HEK293 (cell line): ENCODE results near the gene CADM1.
A peak's percentile ranks its signal among the peaks of the same experiment; 100 is the strongest.

Source experiments
- CTCF ChIA-PET: fragments of 350-600 bp; formaldehyde crosslinking; extraction: SDS; loops from one replicate; lab custom pipeline; 2021; ENCODE audit warnings: antibody characterized with exemption; lab: Yijun Ruan, JAX
- POLR2A ChIA-PET: fragments of 300-600 bp; formaldehyde crosslinking; extraction: SDS; loops from one replicate; lab custom pipeline; 2020; ENCODE audit warnings: antibody characterized with exemption, inconsistent platforms; lab: Yijun Ruan, JAX
- H3K27ac ChIP-seq: fragments of 200-500 bp; sonication (Bioruptor generic); 2 replicates; pipeline ENCODE4 v1.5.1; 2014; ENCODE audit warnings: low read depth, low read length, control low read depth, inconsistent platforms; ENCODE audit errors: extremely low read depth
- H3K36me3 ChIP-seq, 2 experiments: fragments of 200-500 bp in 1 of 2; sonication (Bioruptor generic) in 1 of 2; 1 replicate in 1 of 2; 2 replicates in 1 of 2; pipeline ENCODE4 v1.5.1; 2014 to 2017; ENCODE audit warnings: inconsistent platforms in 2 of 2, low read length in 2 of 2; ENCODE audit not compliant: control insufficient read depth in 2 of 2, insufficient read depth in 1 of 2
- H3K4me1 ChIP-seq: fragments of 200-500 bp; sonication (Bioruptor generic); 2 replicates; pipeline ENCODE4 v1.5.1; 2014; ENCODE audit warnings: mild to moderate bottlenecking, low read length, inconsistent platforms; ENCODE audit not compliant: control insufficient read depth, insufficient read depth
- H3K4me3 ChIP-seq: 2 replicates; pipeline ENCODE4 v1.5.1; 2011; ENCODE audit warnings: low read depth, mild to moderate bottlenecking, control low read depth, low read length, moderate library complexity
- H3K9me3 ChIP-seq: fragments of 200-500 bp; sonication (Bioruptor generic); 2 replicates; pipeline ENCODE4 v1.5.1; 2014; ENCODE audit warnings: low read depth, low read length, inconsistent platforms; ENCODE audit not compliant: control insufficient read depth, insufficient read depth
- BCL11A ChIP-seq: fragments of 450-650 bp; formaldehyde crosslinking; IDR thresholded peaks from 2 replicates; pipeline ENCODE4 v1.5.1; 2016; ENCODE audit warnings: low read depth, missing biosample characterization, missing genetic modification characterization
- ELK4 ChIP-seq: IDR thresholded peaks from 2 replicates; pipeline ENCODE4 v1.6.1; 2011; ENCODE audit warnings: mild to moderate bottlenecking, low read depth, low read length, borderline replicate concordance
- GLI4 ChIP-seq: fragments of 450-650 bp; formaldehyde crosslinking; IDR thresholded peaks from 2 replicates; pipeline ENCODE4 v1.5.1; 2016; ENCODE audit warnings: missing biosample characterization, missing genetic modification characterization
- GLIS1 ChIP-seq: fragments of 450-650 bp; formaldehyde crosslinking; IDR thresholded peaks from 2 replicates; pipeline ENCODE4 v1.5.1; 2016; ENCODE audit warnings: missing biosample characterization, missing genetic modification characterization
- OVOL3 ChIP-seq: fragments of 450-650 bp; formaldehyde crosslinking; IDR thresholded peaks from 2 replicates; pipeline ENCODE4 v1.5.1; 2016; ENCODE audit warnings: missing biosample characterization, missing genetic modification characterization
- REST ChIP-seq: fragments of 450-650 bp; formaldehyde crosslinking; IDR thresholded peaks from 2 replicates; pipeline ENCODE4 v1.5.1; 2016; ENCODE audit warnings: missing biosample characterization, missing genetic modification characterization
- ZFHX2 ChIP-seq: fragments of 450-650 bp; formaldehyde crosslinking; conservative IDR thresholded peaks from 2 replicates; pipeline ENCODE4 v1.5.1; 2016; ENCODE audit warnings: missing biosample characterization, missing genetic modification characterization
- ZFP3 ChIP-seq: fragments of 450-650 bp; formaldehyde crosslinking; IDR thresholded peaks from 2 replicates; pipeline ENCODE4 v1.5.1; 2016; ENCODE audit warnings: low read depth, missing biosample characterization, missing genetic modification characterization
- ZNF184 ChIP-seq: fragments of 450-650 bp; IDR thresholded peaks from 2 replicates; pipeline ENCODE4 v1.5.1; 2018; ENCODE audit warnings: missing biosample characterization, mild to moderate bottlenecking, missing genetic modification characterization
- ZNF214 ChIP-seq: fragments of 450-650 bp; formaldehyde crosslinking; IDR thresholded peaks from 2 replicates; pipeline ENCODE4 v1.5.1; 2017; ENCODE audit warnings: missing biosample characterization, mild to moderate bottlenecking, missing genetic modification characterization, borderline replicate concordance
- ZNF223 ChIP-seq: fragments of 450-650 bp; formaldehyde crosslinking; IDR thresholded peaks from 2 replicates; pipeline ENCODE4 v1.5.1; 2016; ENCODE audit warnings: missing biosample characterization, missing genetic modification characterization
- ZNF416 ChIP-seq: fragments of 450-650 bp; formaldehyde crosslinking; IDR thresholded peaks from 2 replicates; pipeline ENCODE4 v1.5.1; 2016; ENCODE audit warnings: missing biosample characterization, missing genetic modification characterization
- ZNF549 ChIP-seq: fragments of 450-650 bp; IDR thresholded peaks from 2 replicates; pipeline ENCODE4 v1.5.1; 2018; ENCODE audit warnings: missing biosample characterization, missing genetic modification characterization, mild to moderate bottlenecking, inconsistent platforms, moderate library complexity
- ZNF600 ChIP-seq: fragments of 450-650 bp; formaldehyde crosslinking; IDR thresholded peaks from 2 replicates; pipeline ENCODE4 v1.5.1; 2016; ENCODE audit warnings: missing biosample characterization, missing genetic modification characterization
- ZNF660 ChIP-seq: fragments of 450-650 bp; IDR thresholded peaks from 2 replicates; pipeline ENCODE4 v1.5.1; 2018; ENCODE audit warnings: missing biosample characterization, mild to moderate bottlenecking, missing genetic modification characterization
- TF ChIP-seq, protein P1 (sequence below): fragments of 450-650 bp; formaldehyde crosslinking; IDR thresholded peaks from 2 replicates; pipeline ENCODE4 v1.5.1; 2016; ENCODE audit warnings: missing biosample characterization, missing genetic modification characterization
- TF ChIP-seq, protein P2 (sequence below): fragments of 450-650 bp; formaldehyde crosslinking; IDR thresholded peaks from 2 replicates; pipeline ENCODE4 v1.5.1; 2016; ENCODE audit warnings: missing biosample characterization, missing genetic modification characterization

The CADM1 gene

DNA sequence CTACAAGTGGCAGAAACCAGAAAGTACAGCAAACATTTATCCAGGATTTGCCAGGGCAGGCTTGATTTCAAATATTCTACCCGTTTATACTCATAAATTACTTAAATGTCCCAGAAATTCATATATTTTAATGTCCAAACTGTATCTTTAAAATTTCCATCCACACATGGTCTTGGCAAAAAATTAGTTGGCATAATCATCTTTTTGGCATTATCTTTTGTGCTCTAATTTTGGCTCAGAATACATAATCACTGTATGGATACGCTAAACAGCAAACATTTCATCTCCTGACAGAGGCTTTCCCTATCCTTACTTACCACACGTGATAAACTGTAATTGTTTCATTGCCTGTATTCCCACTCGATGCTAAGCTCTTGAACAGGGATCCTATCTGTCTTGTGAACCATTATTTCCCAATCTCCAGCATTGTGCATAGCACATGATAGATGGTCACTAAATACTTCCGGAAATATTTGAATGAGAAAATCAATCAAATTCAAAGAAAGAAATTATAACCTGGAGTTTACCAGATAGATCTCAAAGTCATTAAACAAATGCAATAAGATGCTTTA lies 64.2 kb downstream of the CADM1 start (continued):
- TF ChIP-seq, protein P1, sequence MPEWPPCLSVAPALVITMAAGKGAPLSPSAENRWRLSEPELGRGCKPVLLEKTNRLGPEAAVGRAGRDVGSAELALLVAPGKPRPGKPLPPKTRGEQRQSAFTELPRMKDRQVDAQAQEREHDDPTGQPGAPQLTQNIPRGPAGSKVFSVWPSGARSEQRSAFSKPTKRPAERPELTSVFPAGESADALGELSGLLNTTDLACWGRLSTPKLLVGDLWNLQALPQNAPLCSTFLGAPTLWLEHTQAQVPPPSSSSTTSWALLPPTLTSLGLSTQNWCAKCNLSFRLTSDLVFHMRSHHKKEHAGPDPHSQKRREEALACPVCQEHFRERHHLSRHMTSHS (tag by site-specific recombination) = no peak
- TF ChIP-seq, all 188 proteins: peak for 0

DNA sequence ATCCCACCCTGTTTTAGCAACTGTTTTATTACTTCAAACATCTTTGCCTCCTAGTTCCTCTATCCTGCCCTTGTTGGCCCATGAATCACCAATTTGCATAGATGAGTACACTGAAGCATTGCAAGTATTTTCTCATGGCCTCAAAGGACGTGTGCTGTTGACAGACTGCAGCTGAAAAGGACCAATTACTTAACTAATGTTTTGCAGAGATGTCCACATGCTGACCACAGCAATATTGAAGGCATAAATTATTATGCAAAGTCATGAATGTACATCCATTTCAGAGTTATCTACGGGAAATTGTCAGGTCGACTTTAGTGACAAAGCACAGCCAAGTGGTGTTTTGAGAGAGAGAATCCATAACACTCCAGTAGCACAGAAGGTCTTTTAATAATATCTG lies 64.8 kb downstream of the CADM1 start:
- ChIA-PET CTCF (interaction anchor here (0.7 kb wide), 1 partner anchor 133 kb away, joined by 4 read pairs; no protein-coding TSS in a partner anchor), POLR2A (no interaction called here)

GRCh38 chr11:115437902-115438575 lies 66.2 kb downstream of the CADM1 start:
- no peak overlapping the region for H3K27ac ChIP-seq
- H3K4me3 ChIP-seq = no peak overlapping the region
- ChIA-PET CTCF (interaction anchor here (0.6 to 1.8 kb wide), 6 partner anchors 12 to 184 kb away, joined by 3 to 5 read pairs (median 4); no protein-coding TSS in a partner anchor), POLR2A (interaction anchor here (0.9 kb wide), 1 partner anchor 12 kb away, joined by 3 read pairs; no protein-coding TSS in a partner anchor)
- H3K9me3 ChIP-seq = no peaks in the 10 kb centered on the region
- TF ChIP-seq BCL11A (tag by site-specific recombination) (no peak), ZNF214 (tag by site-specific recombination) (no peak), ZNF549 (no peak), OVOL3 (tag by site-specific recombination) (no peak), ZFHX2 (tag by site-specific recombination) (no peak), ZNF223 (tag by site-specific recombination) (no peak), GLIS1 (tag by site-specific recombination) (no peak), ZNF416 (tag by site-specific recombination) (no peak), ELK4 (no peak), ZNF660 (tag by site-specific recombination) (no peak), GLI4 (tag by site-specific recombination) (no peak), REST (tag by site-specific recombination) (no peak), ZFP3 (tag by site-specific recombination) (no peak)
- H3K36me3 ChIP-seq = no peaks in the 10 kb centered on the region
- H3K4me1 ChIP-seq = peaks cover 5% of the 10 kb centered on the region

More for the DNA sequence above, 64.8 kb downstream of the CADM1 start:
- H3K27ac ChIP-seq = no peak overlapping the region
- H3K36me3 ChIP-seq = no peaks in the 10 kb centered on the region
- peaks cover 1% of the 10 kb centered on the region; the same call in 1 of the 2 replicates for H3K4me1 ChIP-seq
- TF ChIP-seq, protein P2, sequence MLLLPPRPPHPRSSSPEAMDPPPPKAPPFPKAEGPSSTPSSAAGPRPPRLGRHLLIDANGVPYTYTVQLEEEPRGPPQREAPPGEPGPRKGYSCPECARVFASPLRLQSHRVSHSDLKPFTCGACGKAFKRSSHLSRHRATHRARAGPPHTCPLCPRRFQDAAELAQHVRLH (tag by site-specific recombination) = no peak
- TF ChIP-seq ZNF184 (tag by site-specific recombination) (no peak), ZNF600 (tag by site-specific recombination) (peak; percentile 65)
- no peak overlapping the region for H3K4me3 ChIP-seq
- no peaks in the 10 kb centered on the region for H3K9me3 ChIP-seq
